NCI-H226 (cell line): ENCODE data around the gene SLC5A12.

Experiments used
- DNase-seq: peaks from one replicate; pipeline ENCODE4 v3.0.0-alpha.2; 2015

Gene SLC5A12

GRCh38 chr11:26719289-26719973 is 2.4 kb downstream of the SLC5A12 start:
- no peak for DNase-seq

GRCh38 chr11:26717771-26718170 is 4.1 kb downstream of the SLC5A12 start:
- DNase-seq, result no peak

- DNase-seq, result no peak
Measured at GRCh38 chr11:26715133-26715532, 6.7 kb downstream of the SLC5A12 start.

GRCh38 chr11:26712497-26712896 is 9.4 kb downstream of the SLC5A12 start:
- DNase-seq, result no peak

- no peak for DNase-seq
Measured at GRCh38 chr11:26710489-26710888, 11.4 kb downstream of the SLC5A12 start.

- DNase-seq, result no peak
Measured at GRCh38 chr11:26708736-26709456, 13.0 kb downstream of the SLC5A12 start.

GRCh38 chr11:26706181-26706580 is 15.7 kb downstream of the SLC5A12 start:
- no peak for DNase-seq

GRCh38 chr11:26704249-26704648 is 17.6 kb downstream of the SLC5A12 start:
- peak; percentile 22 for DNase-seq

- DNase-seq, result no peak
Measured at GRCh38 chr11:26703411-26704191, 18.3 kb downstream of the SLC5A12 start.

- DNase-seq, result no peak
Measured at GRCh38 chr11:26702406-26702805, 19.5 kb downstream of the SLC5A12 start.

- DNase-seq, result no peak
Measured at GRCh38 chr11:26700574-26701235, 21.2 kb downstream of the SLC5A12 start.

GRCh38 chr11:26698224-26698623 is 23.6 kb downstream of the SLC5A12 start:
- no peak for DNase-seq

- DNase-seq, result no peak
Measured at GRCh38 chr11:26696330-26696729, 25.5 kb downstream of the SLC5A12 start.

GRCh38 chr11:26688701-26689100 is 33.2 kb downstream of the SLC5A12 start:
- DNase-seq, result no peak

- DNase-seq, result no peak
Measured at GRCh38 chr11:26687351-26687750, 34.5 kb downstream of the SLC5A12 start.

GRCh38 chr11:26677566-26677965 is 44.3 kb downstream of the SLC5A12 start:
- DNase-seq, result no peak

GRCh38 chr11:26676641-26677040 is 45.2 kb downstream of the SLC5A12 start:
- DNase-seq, result no peak

- DNase-seq, result no peak
Measured at GRCh38 chr11:26675233-26675928, 46.5 kb downstream of the SLC5A12 start.

- DNase-seq, result no peak
Measured at GRCh38 chr11:26665946-26666345, 55.9 kb downstream of the SLC5A12 start.

- DNase-seq, result no peak
Measured at GRCh38 chr11:26665036-26665435, 56.8 kb downstream of the SLC5A12 start.

GRCh38 chr11:26662916-26663315 is 58.9 kb downstream of the SLC5A12 start:
- no peak for DNase-seq

GRCh38 chr11:26655287-26655686 is 66.6 kb downstream of the SLC5A12 start:
- no peak for DNase-seq

- DNase-seq, result no peak
Measured at GRCh38 chr11:26651916-26652315, 69.9 kb downstream of the SLC5A12 start.
